Pancreas (tissue), 10 donors: ENCODE data around the gene LCE7A. TPM values are rescaled to one million over a fixed set of nuclear protein-coding genes. Genes with fewer than 3 reads are reported as not detected.

Source experiments
- ATAC-seq, 4 donors: fragments of 200-7000 bp; cut with Tn5 transposase; one replicate each; pipeline versions ENCODE4 v1.8.0 to v1.9.1; 2020; ENCODE audit warnings: mild to moderate bottlenecking in 4 of 4, moderate library complexity in 4 of 4
- DNase-seq, 6 donors: peaks; one replicate each; pipeline ENCODE4 v3.0.0-alpha.2; 2020
- FAIRE-seq: peaks from 2 replicates; lab custom pipeline; 2012; peaks lifted over from hg19 to GRCh38; lab: Jason Lieb, UNC
- H3K27ac ChIP-seq, 4 donors: fragments of 200-600 bp; sonication (generic); 1 replicate in 3 of 4; 2 replicates in 1 of 4; pipeline versions ENCODE4 v1.5.0 to v1.8.0; 2020
- H3K27me3 ChIP-seq, 4 donors: fragments of 200-600 bp; one replicate each; pipeline ENCODE4 v1.8.0; 2021
- H3K36me3 ChIP-seq, 3 donors: fragments of 200-600 bp; sonication (generic) in 1 of 3; one replicate each; pipeline versions ENCODE4 v1.5.0 to v1.8.0; 2020 to 2021
- H3K4me1 ChIP-seq, 3 donors: fragments of 200-600 bp; one replicate each; pipeline ENCODE4 v1.8.0; 2021
- H3K4me3 ChIP-seq, 4 donors: fragments of 200-600 bp; sonication (generic) in 2 of 4; one replicate each; pipeline versions ENCODE4 v1.5.0 to v1.8.0; 2020 to 2021
- H3K9me3 ChIP-seq, 4 donors: fragments of 200-600 bp; one replicate each; pipeline ENCODE4 v1.8.0; 2021
- CTCF ChIP-seq, 4 donors: fragments of 200-600 bp; sonication (generic) in 3 of 4; IDR thresholded peaks; one replicate each; pipeline versions ENCODE4 v1.5.0 to v1.8.0; 2021; ENCODE audit warnings: antibody characterized with exemption in 4 of 4
- WGBS, 2 donors: extraction: QIAGEN DNeasy Blood & Tissue Kit; methylation state at CpG; one replicate each; pipeline ENCODE4 v1.1.7; 2013; 5-methylcytosine and 5-hydroxymethylcytosine counted together
- intact Hi-C, 3 donors: fragments of 100-400 bp; cut with DNase I; formaldehyde crosslinking; loops; one replicate each; pipeline versions ENCODE4 v1.11.1 to v1.14.2; 2022
- polyA plus RNA-seq, 2 donors: library from polyadenylated mRNA; stranded (reverse); fragments of 200-250 nt; gene quantifications; one replicate each; pipeline ENCODE4 v1.2.3, GENCODE V29; 2013
- total RNA-seq, 6 donors: library from RNA; stranded (reverse); fragmentation: NEBNext Ultra II Directional in 4 of 6; extraction: Animal tissue kit (Norgen Biotek cat#: 25700) in 4 of 6; gene quantifications; one replicate each; pipeline versions ENCODE4 v1.2.1 to v1.2.4, GENCODE V29; 2021 to 2023
- donor health status: healthy with polysubstance abuse.
- donor health status: DM: no; HTN: no; CAD: no; lungs with moderate emphysema.
- donor health status: DM: no; HTN: no; CAD: no.
- donor health status: control.
- donor health status: control.
- donor health status: Bipolar disorder and iron deficiency.
- donor health status: DM: yes; HTN: yes; CAD: no.
- donor health status: DM: no; HTN: no; CAD: no.
- donor health status: DM: no; HTN: no; CAD: no.
- donor health status: DM: yes; HTN: yes; CAD: no.

Gene LCE7A
- total and polyA plus RNA-seq, 8 donors = not detected

GRCh38 chr1:152858062-152858461, 1.7 kb upstream of the LCE7A start:
- no peak for FAIRE-seq

GRCh38 chr1:152860129-152860528, 333 bp downstream of the LCE7A start:
- intact Hi-C loops = no loop called here
- TF ChIP-seq CTCF (IDR thresholded peaks at IDR 0.05) = no peak
- H3K4me3 ChIP-seq = no peak overlapping the region
- ATAC-seq (no peak), DNase-seq (no peak), FAIRE-seq (no peak)
- no peak overlapping the region for H3K27ac ChIP-seq
- H3K4me1 ChIP-seq = no peaks in the 10 kb centered on the region
- H3K9me3 ChIP-seq = no peaks in the 10 kb centered on the region
- H3K27me3 ChIP-seq = no peaks in the 10 kb centered on the region
- no peaks in the 10 kb centered on the region for H3K36me3 ChIP-seq
- 58 to 60% methylated on average over 3 of the region's 3 CpGs for WGBS, 2 donors

More at GRCh38 chr1:152858062-152858461, 1.7 kb upstream of the LCE7A start:
- no peak overlapping the region for H3K27ac ChIP-seq
- no peak for TF ChIP-seq CTCF (IDR thresholded peaks at IDR 0.05)
- H3K9me3 ChIP-seq = no peaks in the 10 kb centered on the region
- H3K27me3 ChIP-seq = no peaks in the 10 kb centered on the region
- ATAC-seq (no peak), DNase-seq (no peak)
- H3K4me3 ChIP-seq = no peak overlapping the region
- no peaks in the 10 kb centered on the region for H3K4me1 ChIP-seq
- 48 to 61% methylated on average over 1 of the region's 1 CpG for WGBS, 2 donors
- H3K36me3 ChIP-seq = no peaks in the 10 kb centered on the region
- intact Hi-C loops = no loop called here

- no peak for TF ChIP-seq CTCF (IDR thresholded peaks at IDR 0.05)
- FAIRE-seq (no peak), DNase-seq (no peak), ATAC-seq (no peak)
- intact Hi-C loops = no loop called here
- Histone ChIP-seq H3K9me3 (no peaks in the 10 kb centered on the region), H3K27ac (no peak overlapping the region), H3K4me1 (no peaks in the 10 kb centered on the region), H3K36me3 (no peaks in the 10 kb centered on the region), H3K27me3 (no peaks in the 10 kb centered on the region), H3K4me3 (no peak overlapping the region)
- whole genome bisulfite sequencing, 2 donors = 56 to 61% methylated on average over 4 of the region's 4 CpGs
Observed at GRCh38 chr1:152861374-152861773, 1.6 kb downstream of the LCE7A start.

- no peak for FAIRE-seq
- intact Hi-C loops = no loop called here
- DNase-seq = no peak
- ATAC-seq = no peak
- TF ChIP-seq CTCF (IDR thresholded peaks at IDR 0.05) = no peak
- no peaks in the 10 kb centered on the region for H3K9me3 ChIP-seq
- no peaks in the 10 kb centered on the region for H3K4me1 ChIP-seq
- H3K36me3 ChIP-seq = no peaks in the 10 kb centered on the region
- H3K27me3 ChIP-seq = no peaks in the 10 kb centered on the region
- H3K4me3 ChIP-seq = no peak overlapping the region
- no peak overlapping the region for H3K27ac ChIP-seq
Observed at GRCh38 chr1:152864443-152864842, 4.6 kb downstream of the LCE7A start.

GRCh38 chr1:152866321-152866720, 6.5 kb downstream of the LCE7A start:
- no peak for DNase-seq
- no peak for FAIRE-seq
- no peak for TF ChIP-seq CTCF (IDR thresholded peaks at IDR 0.05)

More at GRCh38 chr1:152866321-152866720, 6.5 kb downstream of the LCE7A start:
- Histone ChIP-seq H3K36me3 (no peaks in the 10 kb centered on the region), H3K4me3 (no peak overlapping the region), H3K27ac (no peak overlapping the region), H3K27me3 (no peaks in the 10 kb centered on the region), H3K9me3 (no peaks in the 10 kb centered on the region), H3K4me1 (no peaks in the 10 kb centered on the region)
- 50 to 59% methylated on average over 2 of the region's 2 CpGs for WGBS, 2 donors
- intact Hi-C loops = no loop called here
- ATAC-seq = no peak
